Panc1 (cell line): ENCODE data around the gene CSTA. TPM values are rescaled to one million over a fixed set of nuclear protein-coding genes. Genes with fewer than 3 reads are reported as not detected.
A peak's percentile ranks its signal among the peaks of the same experiment; 100 is the strongest.

ENCODE experiments used
- ATAC-seq: fragments of 200-7000 bp; cut with Tn5 transposase; 2 replicates; pipeline ENCODE4 v1.9.1; 2020; ENCODE audit warnings: mild to moderate bottlenecking, moderate library complexity
- BruUV-seq: library from RNA; stranded (reverse); fragments of 400-500 nt; replicated peaks from 2 replicates; lab custom pipeline; 2021; lab: Mats Ljungman, UMichigan
- CTCF ChIA-PET: fragments of 300-600 bp; sonication (Branson Sonifier 250); formaldehyde crosslinking; loops from one replicate; lab custom pipeline; 2022; ENCODE audit warnings: antibody characterized with exemption; lab: Charles Lee
- POLR2A ChIA-PET: fragments of 300-600 bp; sonication (Branson Sonifier 250); formaldehyde crosslinking; loops from one replicate; lab custom pipeline; 2022; ENCODE audit warnings: antibody characterized with exemption; lab: Charles Lee
- DNase-seq: peaks from one replicate; pipeline ENCODE4 v3.0.0-alpha.2; 2010; ENCODE audit warnings: low read depth, low spot score
- H3K27ac ChIP-seq: 2 replicates; pipeline ENCODE4 v1.5.1; 2011; ENCODE audit warnings: mild to moderate bottlenecking, low read length, inconsistent platforms
- H3K27me3 ChIP-seq: fragments of 200-500 bp; sonication (Bioruptor generic); 2 replicates; pipeline ENCODE4 v1.6.0; 2014; ENCODE audit warnings: low read length, inconsistent platforms; ENCODE audit not compliant: control insufficient read depth, insufficient read depth
- H3K36me3 ChIP-seq: fragments of 200-500 bp; sonication (Bioruptor generic); 2 replicates; pipeline ENCODE4 v1.5.1; 2014; ENCODE audit warnings: inconsistent platforms, mild to moderate bottlenecking, low read length, moderate library complexity; ENCODE audit not compliant: control insufficient read depth, insufficient read depth
- H3K4me1 ChIP-seq: 2 replicates; pipeline ENCODE4 v1.5.1; 2011; ENCODE audit warnings: inconsistent platforms, mild to moderate bottlenecking, low read length, moderate library complexity; ENCODE audit not compliant: control insufficient read depth, insufficient read depth
- H3K4me3 ChIP-seq, 2 experiments: 2 replicates each; pipeline ENCODE4 v1.5.1; 2011 to 2012; ENCODE audit warnings: low read depth in 2 of 2, low read length in 2 of 2, mild to moderate bottlenecking in 2 of 2, inconsistent platforms in 1 of 2, moderate library complexity in 1 of 2
- H3K9me3 ChIP-seq: fragments of 200-500 bp; sonication (Bioruptor generic); 2 replicates; pipeline ENCODE4 v1.5.1; 2014; ENCODE audit warnings: low read depth, mild to moderate bottlenecking, inconsistent platforms, low read length, moderate library complexity; ENCODE audit not compliant: control insufficient read depth, insufficient read depth
- POLR2AphosphoS5 ChIP-seq: IDR thresholded peaks from 2 replicates; pipeline ENCODE4 v1.6.1; 2012; ENCODE audit warnings: mild to moderate bottlenecking, low read depth, low read length, moderate library complexity
- SIN3A ChIP-seq: IDR thresholded peaks from 2 replicates; pipeline ENCODE4 v1.6.1; 2012; ENCODE audit warnings: low read depth, mild to moderate bottlenecking, low read length, moderate library complexity, borderline replicate concordance; ENCODE audit not compliant: insufficient read depth
- TCF7L2 ChIP-seq: IDR thresholded peaks from 2 replicates; pipeline ENCODE4 v1.6.1; 2011; ENCODE audit warnings: mild to moderate bottlenecking, low read depth, low read length, inconsistent platforms
- in situ Hi-C: cut with HindIII; loops from 2 replicates; pipeline ENCODE4 v1.10.0; 2016; ENCODE audit warnings: low sequenced_read_pairs, low pct_unique_long_range_greater_than_20kb
- intact Hi-C: fragments of 100-400 bp; cut with micrococcal nuclease; formaldehyde crosslinking; loops from one replicate; pipeline ENCODE4 v1.10.0; 2022; ENCODE audit not compliant: unreplicated experiment
- total RNA-seq: library from RNA; stranded (reverse); gene quantifications from one replicate; pipeline ENCODE4 v1.2.1, GENCODE V29; 2021; ENCODE audit not compliant: unreplicated experiment
- TF ChIP-seq, protein P1 (sequence below), 2 experiments: IDR thresholded peaks; 2 replicates each; pipeline ENCODE4 v1.6.1; 2011 to 2012; ENCODE audit warnings: low read depth in 2 of 2, control low read depth in 1 of 2, low read length in 1 of 2, mild to moderate bottlenecking in 1 of 2, moderate library complexity in 1 of 2; ENCODE audit not compliant: insufficient read depth in 1 of 2
- TF ChIP-seq, protein P2 (sequence below): fragments of 450-650 bp; IDR thresholded peaks from 2 replicates; pipeline ENCODE4 v1.5.1; 2017; ENCODE audit warnings: mild to moderate bottlenecking

Gene CSTA
- total RNA-seq, 1 experiment from 2014 or later = not detected

DNA sequence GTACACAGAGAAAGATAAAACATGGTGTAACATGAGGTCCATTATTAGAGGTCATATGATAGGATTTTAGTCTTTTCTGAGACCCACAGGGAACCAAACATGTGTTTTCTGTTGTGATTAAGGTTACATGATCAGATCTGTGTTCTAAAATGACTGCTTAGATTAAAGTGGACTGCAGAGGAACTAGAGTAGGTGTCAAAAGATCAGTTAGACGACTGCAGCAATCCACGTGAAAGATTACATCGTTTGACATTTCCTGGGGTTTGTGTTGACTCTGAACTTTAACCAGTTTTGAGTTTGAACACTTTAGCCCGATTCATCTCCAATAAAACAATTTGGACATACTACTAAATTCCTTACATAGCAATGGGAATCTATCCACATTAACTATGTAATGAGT lies 52.9 kb downstream of the CSTA start:
- intact Hi-C loops = no loop called here
- ATAC-seq = no peak
- Histone ChIP-seq H3K4me1 (peaks cover 5% of the 10 kb centered on the region; the same call in 1 of the 2 replicates), H3K27ac (no peak overlapping the region), H3K4me3 (no peak overlapping the region), H3K9me3 (no peaks in the 10 kb centered on the region), H3K36me3 (peaks cover 3% of the 10 kb centered on the region; the same call in 1 of the 2 replicates), H3K27me3 (no peaks in the 10 kb centered on the region)
- ChIA-PET CTCF (no interaction called here), POLR2A (no interaction called here)
- in situ Hi-C loops = no loop called here
- no TSS peak for BruUV-seq
- TF ChIP-seq SIN3A = no peak
- TF ChIP-seq POLR2AphosphoS5 = no peak
- TF ChIP-seq, protein P1, sequence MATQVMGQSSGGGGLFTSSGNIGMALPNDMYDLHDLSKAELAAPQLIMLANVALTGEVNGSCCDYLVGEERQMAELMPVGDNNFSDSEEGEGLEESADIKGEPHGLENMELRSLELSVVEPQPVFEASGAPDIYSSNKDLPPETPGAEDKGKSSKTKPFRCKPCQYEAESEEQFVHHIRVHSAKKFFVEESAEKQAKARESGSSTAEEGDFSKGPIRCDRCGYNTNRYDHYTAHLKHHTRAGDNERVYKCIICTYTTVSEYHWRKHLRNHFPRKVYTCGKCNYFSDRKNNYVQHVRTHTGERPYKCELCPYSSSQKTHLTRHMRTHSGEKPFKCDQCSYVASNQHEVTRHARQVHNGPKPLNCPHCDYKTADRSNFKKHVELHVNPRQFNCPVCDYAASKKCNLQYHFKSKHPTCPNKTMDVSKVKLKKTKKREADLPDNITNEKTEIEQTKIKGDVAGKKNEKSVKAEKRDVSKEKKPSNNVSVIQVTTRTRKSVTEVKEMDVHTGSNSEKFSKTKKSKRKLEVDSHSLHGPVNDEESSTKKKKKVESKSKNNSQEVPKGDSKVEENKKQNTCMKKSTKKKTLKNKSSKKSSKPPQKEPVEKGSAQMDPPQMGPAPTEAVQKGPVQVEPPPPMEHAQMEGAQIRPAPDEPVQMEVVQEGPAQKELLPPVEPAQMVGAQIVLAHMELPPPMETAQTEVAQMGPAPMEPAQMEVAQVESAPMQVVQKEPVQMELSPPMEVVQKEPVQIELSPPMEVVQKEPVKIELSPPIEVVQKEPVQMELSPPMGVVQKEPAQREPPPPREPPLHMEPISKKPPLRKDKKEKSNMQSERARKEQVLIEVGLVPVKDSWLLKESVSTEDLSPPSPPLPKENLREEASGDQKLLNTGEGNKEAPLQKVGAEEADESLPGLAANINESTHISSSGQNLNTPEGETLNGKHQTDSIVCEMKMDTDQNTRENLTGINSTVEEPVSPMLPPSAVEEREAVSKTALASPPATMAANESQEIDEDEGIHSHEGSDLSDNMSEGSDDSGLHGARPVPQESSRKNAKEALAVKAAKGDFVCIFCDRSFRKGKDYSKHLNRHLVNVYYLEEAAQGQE (IDR thresholded peaks at IDR 0.05; ENCODE audit: insufficient read depth in 1 of 2, low read depth in 2 of 2, low read length in 1 of 2) = no peak
- TF ChIP-seq TCF7L2 = no peak
- TF ChIP-seq, protein P2, sequence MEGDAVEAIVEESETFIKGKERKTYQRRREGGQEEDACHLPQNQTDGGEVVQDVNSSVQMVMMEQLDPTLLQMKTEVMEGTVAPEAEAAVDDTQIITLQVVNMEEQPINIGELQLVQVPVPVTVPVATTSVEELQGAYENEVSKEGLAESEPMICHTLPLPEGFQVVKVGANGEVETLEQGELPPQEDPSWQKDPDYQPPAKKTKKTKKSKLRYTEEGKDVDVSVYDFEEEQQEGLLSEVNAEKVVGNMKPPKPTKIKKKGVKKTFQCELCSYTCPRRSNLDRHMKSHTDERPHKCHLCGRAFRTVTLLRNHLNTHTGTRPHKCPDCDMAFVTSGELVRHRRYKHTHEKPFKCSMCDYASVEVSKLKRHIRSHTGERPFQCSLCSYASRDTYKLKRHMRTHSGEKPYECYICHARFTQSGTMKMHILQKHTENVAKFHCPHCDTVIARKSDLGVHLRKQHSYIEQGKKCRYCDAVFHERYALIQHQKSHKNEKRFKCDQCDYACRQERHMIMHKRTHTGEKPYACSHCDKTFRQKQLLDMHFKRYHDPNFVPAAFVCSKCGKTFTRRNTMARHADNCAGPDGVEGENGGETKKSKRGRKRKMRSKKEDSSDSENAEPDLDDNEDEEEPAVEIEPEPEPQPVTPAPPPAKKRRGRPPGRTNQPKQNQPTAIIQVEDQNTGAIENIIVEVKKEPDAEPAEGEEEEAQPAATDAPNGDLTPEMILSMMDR = no peak
- no peak for DNase-seq

DNA sequence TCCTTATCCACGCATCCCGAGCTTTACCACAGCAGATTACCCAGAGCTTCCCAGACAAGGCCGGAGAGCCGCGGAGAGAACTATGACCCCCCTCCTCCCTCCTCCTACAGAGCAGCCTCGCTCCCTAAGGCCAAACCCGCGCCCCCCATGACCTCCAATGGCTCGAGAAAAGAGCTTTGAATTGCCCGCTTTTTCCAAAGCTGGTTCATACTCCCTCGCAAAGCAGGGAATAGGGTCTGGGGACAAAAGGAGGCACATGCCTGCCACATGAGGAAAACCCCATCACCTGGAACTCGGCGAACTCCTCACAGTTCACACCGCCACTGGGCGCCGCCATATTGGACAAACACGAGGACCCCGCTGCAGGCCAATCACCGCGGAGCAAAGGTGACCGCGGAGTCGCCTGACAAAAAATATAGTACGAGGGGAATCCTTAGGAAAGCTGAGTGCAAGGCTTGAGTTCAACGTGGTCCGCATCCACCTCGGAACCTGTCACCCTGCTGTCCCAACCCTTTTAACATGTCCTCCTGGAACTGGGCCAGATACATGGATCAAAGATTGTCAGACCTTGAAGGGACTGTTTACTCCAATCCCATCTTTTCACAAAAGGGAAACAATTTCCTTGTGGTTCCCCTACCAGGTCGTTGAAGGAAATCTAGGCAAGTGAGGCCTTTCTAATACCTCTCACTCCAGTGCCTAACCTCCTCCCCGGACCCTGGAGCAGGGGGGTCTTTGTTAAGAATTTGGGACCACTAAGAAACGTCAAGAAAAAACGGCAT lies 58.0 kb downstream of the CSTA start, which contains the start of gene MIX23:
TSS of gene MIX23 (minus strand) at position 344 of the 779 bp plus-strand sequence. CDS start at position 337, 7 bp downstream.
- Histone ChIP-seq H3K4me3 (peak within 1 kb of the TSS; percentile 66 to 93), H3K27ac (peak within 1 kb of the TSS; percentile 94), H3K9me3 (no peaks in the 10 kb centered on the region), H3K36me3 (peaks cover 3% of the 10 kb centered on the region; the same call in 1 of the 2 replicates), H3K4me1 (peaks cover 5% of the 10 kb centered on the region; the same call in 1 of the 2 replicates), H3K27me3 (no peaks in the 10 kb centered on the region)
- in situ Hi-C loops (no loop called here), intact Hi-C loops (loop anchor here (10.0 kb wide), 1 partner anchor 548 kb away; the partner anchor contains the start of genes EAF2 and IQCB1)
- DNase-seq (peak; percentile 74), ATAC-seq (peak; percentile 79)
- ChIA-PET POLR2A (interaction anchor here (0.6 to 0.7 kb wide), 2 partner anchors 17 to 314 kb away, joined by 3 to 4 read pairs; no protein-coding TSS in a partner anchor), CTCF (no interaction called here)
- TF ChIP-seq TCF7L2 (peak; percentile 52; the same call in 1 of the 2 replicates), SIN3A (peak; percentile 85; the same call in 1 of the 2 replicates), POLR2AphosphoS5 (peak; percentile 96)
- TF ChIP-seq, protein P2 = no peak
- TF ChIP-seq, protein P1 (IDR thresholded peaks at IDR 0.05; ENCODE audit: insufficient read depth in 1 of 2, low read depth in 2 of 2, low read length in 1 of 2) = no peak
- BruUV-seq = no TSS peak
